ENCODE results near the gene CRIP1.

CRIP1 gene

GRCh38 chr14:105442125-105442524 is 44.6 kb upstream of the CRIP1 start:
- H3K4me3 ChIP-seq (ENCODE audit: low read length), result no peak overlapping the region
- no peak overlapping the region for H3K27ac ChIP-seq (ENCODE audit: low read length)
- no peak overlapping the region for H3K9ac ChIP-seq (ENCODE audit: low read length)
- peaks cover 51% of the 10 kb centered on the region for H3K79me2 ChIP-seq (ENCODE audit: low read length)
- H3K4me2 ChIP-seq (ENCODE audit: low read length), result no peak overlapping the region
- no peaks in the 10 kb centered on the region for H3K4me1 ChIP-seq (ENCODE audit: low read length)
- H3K9me3 ChIP-seq (ENCODE audit: insufficient read depth, low read length), result no peaks in the 10 kb centered on the region
- H3K27me3 ChIP-seq (ENCODE audit: low read depth, low read length), result no peaks in the 10 kb centered on the region
- no peak overlapping the region for H2AFZ ChIP-seq (ENCODE audit: low read depth, low read length)
- peaks cover 33% of the 10 kb centered on the region for H4K20me1 ChIP-seq (ENCODE audit: insufficient read depth, low read length)
- TF ChIP-seq EZH2phosphoT487 (IDR thresholded peaks at IDR 0.05; ENCODE audit: low read depth) (no peak), CTCF (IDR thresholded peaks at IDR 0.05; ENCODE audit: low read depth, low read length) (no peak)
- peaks cover 15% of the 10 kb centered on the region for H3K36me3 ChIP-seq (replicated peaks; ENCODE audit: low read depth, low read length)

- Histone ChIP-seq H3K27me3 (ENCODE audit: low read depth, low read length) (no peaks in the 10 kb centered on the region), H3K36me3 (replicated peaks; ENCODE audit: low read depth, low read length) (peaks cover 15% of the 10 kb centered on the region), H3K4me2 (ENCODE audit: low read length) (no peak overlapping the region), H4K20me1 (ENCODE audit: insufficient read depth, low read length) (peaks cover 25% of the 10 kb centered on the region), H3K4me3 (ENCODE audit: low read length) (no peak overlapping the region), H3K9ac (ENCODE audit: low read length) (no peak overlapping the region), H3K27ac (ENCODE audit: low read length) (no peak overlapping the region), H3K4me1 (ENCODE audit: low read length) (no peaks in the 10 kb centered on the region), H3K9me3 (ENCODE audit: insufficient read depth, low read length) (no peaks in the 10 kb centered on the region), H2AFZ (ENCODE audit: low read depth, low read length) (no peak overlapping the region), H3K79me2 (ENCODE audit: low read length) (peaks cover 50% of the 10 kb centered on the region)
- no peak for TF ChIP-seq CTCF (IDR thresholded peaks at IDR 0.05; ENCODE audit: low read depth, low read length)
- TF ChIP-seq EZH2phosphoT487 (IDR thresholded peaks at IDR 0.05; ENCODE audit: low read depth), result no peak
These were observed 43.9 kb upstream of the CRIP1 start for GRCh38 chr14:105442834-105443233.

- Histone ChIP-seq H3K9ac (ENCODE audit: low read length) (no peak overlapping the region), H3K79me2 (ENCODE audit: low read length) (peaks cover 29% of the 10 kb centered on the region; the same call in 1 of the 2 replicates), H4K20me1 (ENCODE audit: insufficient read depth, low read length) (peaks cover 20% of the 10 kb centered on the region), H3K27me3 (ENCODE audit: low read depth, low read length) (no peaks in the 10 kb centered on the region), H3K36me3 (replicated peaks; ENCODE audit: low read depth, low read length) (peaks cover 15% of the 10 kb centered on the region), H3K4me2 (ENCODE audit: low read length) (no peak overlapping the region), H3K27ac (ENCODE audit: low read length) (no peak overlapping the region), H3K4me1 (ENCODE audit: low read length) (no peaks in the 10 kb centered on the region), H3K4me3 (ENCODE audit: low read length) (no peak overlapping the region), H2AFZ (ENCODE audit: low read depth, low read length) (no peak overlapping the region), H3K9me3 (ENCODE audit: insufficient read depth, low read length) (no peaks in the 10 kb centered on the region)
- TF ChIP-seq EZH2phosphoT487 (IDR thresholded peaks at IDR 0.05; ENCODE audit: low read depth) (no peak), CTCF (IDR thresholded peaks at IDR 0.05; ENCODE audit: low read depth, low read length) (no peak)
These were observed 41.8 kb upstream of the CRIP1 start for GRCh38 chr14:105444859-105445258.

GRCh38 chr14:105445290-105445689 is 41.4 kb upstream of the CRIP1 start:
- H3K27ac ChIP-seq (ENCODE audit: low read length), result no peak overlapping the region
- no peak overlapping the region for H3K4me2 ChIP-seq (ENCODE audit: low read length)
- H3K36me3 ChIP-seq (replicated peaks; ENCODE audit: low read depth, low read length), result peaks cover 13% of the 10 kb centered on the region
- H3K4me1 ChIP-seq (ENCODE audit: low read length), result no peaks in the 10 kb centered on the region
- no peaks in the 10 kb centered on the region for H3K9me3 ChIP-seq (ENCODE audit: insufficient read depth, low read length)
- H3K27me3 ChIP-seq (ENCODE audit: low read depth, low read length), result no peaks in the 10 kb centered on the region
- H2AFZ ChIP-seq (ENCODE audit: low read depth, low read length), result no peak overlapping the region
- no peak overlapping the region for H3K9ac ChIP-seq (ENCODE audit: low read length)
- TF ChIP-seq EZH2phosphoT487 (IDR thresholded peaks at IDR 0.05; ENCODE audit: low read depth) (no peak), CTCF (IDR thresholded peaks at IDR 0.05; ENCODE audit: low read depth, low read length) (no peak)
- H3K79me2 ChIP-seq (ENCODE audit: low read length), result peaks cover 25% of the 10 kb centered on the region; the same call in 1 of the 2 replicates
- H4K20me1 ChIP-seq (ENCODE audit: insufficient read depth, low read length), result peaks cover 16% of the 10 kb centered on the region
- H3K4me3 ChIP-seq (ENCODE audit: low read length), result no peak overlapping the region

Measured in OCI-LY3 (cell line).